ENCODE measurements around the gene CD8A. TPM values are rescaled to one million over a fixed set of nuclear protein-coding genes. Genes with fewer than 3 reads are reported as not detected.

Gene CD8A
- total RNA-seq: under 0.01 TPM in 1 of 2 replicates, not detected in the other

GRCh38 chr2:86790676-86791572 is at the start of gene CD8A:
Gene CD8A, minus strand, starts transcription at chr2:86790913. Its CDS starts 88 bp downstream, at chr2:86790825.

Other genes starting within 250 kb of the CD8A start
- gene CHMP3, start 227.5 kb downstream of the CD8A start, total RNA-seq: 43.4 and 43.7 TPM in 2 replicates
- gene RNF103, start 167.0 kb downstream of the CD8A start, total RNA-seq: 10.7 and 11.9 TPM in 2 replicates
- 11.4 and 16.6 TPM in 2 replicates for gene RMND5A, start 70.6 kb downstream of the CD8A start, total RNA-seq
- not detected in 2 replicates for gene CD8B, start 71.0 kb upstream of the CD8A start, total RNA-seq
- gene RGPD1, start 151.2 kb upstream of the CD8A start, total RNA-seq: 0.37 and 3.5 TPM in 2 replicates
- 1.2 and 1.5 TPM in 2 replicates for gene PLGLB1, start 230.9 kb upstream of the CD8A start, total RNA-seq